ENCODE results near the gene ARRDC2. TPM values are rescaled to one million over a fixed set of nuclear protein-coding genes. Genes with fewer than 3 reads are reported as not detected.
A peak's percentile ranks its signal among the peaks of the same experiment; 100 is the strongest.

ARRDC2 gene
- total RNA-seq, 1 experiment from 2014 or later: 15.5 TPM

- intact Hi-C loops (cut with micrococcal nuclease; ENCODE audit: unreplicated experiment): loop anchor here (1.0 to 5.0 kb wide), 3 partner anchors 50 to 125 kb away; partner anchors contain the start of gene SLC5A5
- H2AFZ ChIP-seq: peak overlapping the region; percentile 32; the same call in 1 of the 2 replicates
- ChIA-PET CTCF (interaction anchor here (0.6 to 1.8 kb wide), 5 partner anchors 11 to 137 kb away, joined by 3 to 6 read pairs (median 4); partner anchors contain the start of genes ARRDC2 and RPL18A), POLR2A (ENCODE audit: unreplicated experiment) (interaction anchor here (1.0 kb wide), 1 partner anchor 137 kb away, joined by 9 read pairs; the partner anchor contains the start of gene RPL18A)
- peaks cover 31% of the 10 kb centered on the region for H3K4me1 ChIP-seq (replicated peaks; ENCODE audit: insufficient read depth)
- peak overlapping the region; percentile 89 for H3K4me2 ChIP-seq
- H3K4me3 ChIP-seq: peak overlapping the region; percentile 76
- TF ChIP-seq CTCF (conservative IDR thresholded peaks at IDR 0.05) (peak; percentile 98), EZH2 (IDR thresholded peaks at IDR 0.05; ENCODE audit: low read depth) (no peak)
- no TSS peak for BruUV-seq (replicated peaks)
- peaks cover 19% of the 10 kb centered on the region for H3K79me2 ChIP-seq (ENCODE audit: low read depth)
- no peaks in the 10 kb centered on the region for H3K9me2 ChIP-seq (ENCODE audit: insufficient read depth)
- peak; percentile 72 to 89 for DNase-seq
- no peaks in the 10 kb centered on the region for H3K27me3 ChIP-seq (ENCODE audit: insufficient read depth, low read depth)
- H3K36me3 ChIP-seq (ENCODE audit: low read depth): no peaks in the 10 kb centered on the region
- H3F3A ChIP-seq (ENCODE audit: insufficient read depth, low read depth): peaks cover 37% of the 10 kb centered on the region
- no peaks in the 10 kb centered on the region for H3K9me3 ChIP-seq (ENCODE audit: insufficient read depth, low read depth)
- peak overlapping the region; percentile 85 for H3K27ac ChIP-seq
- H4K20me1 ChIP-seq (ENCODE audit: insufficient read depth): peaks cover 4% of the 10 kb centered on the region; the same call in 1 of the 2 replicates
Observed at GRCh38 chr19:17996826-17997316, 11.1 kb upstream of the ARRDC2 start.

- ChIA-PET POLR2A (ENCODE audit: unreplicated experiment) (interaction anchor here (0.6 kb wide), 1 partner anchor 65 kb away, joined by 5 read pairs; no protein-coding TSS in a partner anchor), CTCF (interaction anchor here (0.6 to 1.3 kb wide), 6 partner anchors 38 to 424 kb away, joined by 3 to 10 read pairs (median 5); no protein-coding TSS in a partner anchor)
- H3F3A ChIP-seq (ENCODE audit: insufficient read depth, low read depth): peaks cover 36% of the 10 kb centered on the region
- H4K20me1 ChIP-seq (ENCODE audit: insufficient read depth): peaks cover 4% of the 10 kb centered on the region; the same call in 1 of the 2 replicates
- H3K27me3 ChIP-seq (ENCODE audit: insufficient read depth, low read depth): no peaks in the 10 kb centered on the region
- peak; percentile 65 to 74 for DNase-seq
- no TSS peak for BruUV-seq (replicated peaks)
- no peak for TF ChIP-seq EZH2 (IDR thresholded peaks at IDR 0.05; ENCODE audit: low read depth)
- peak; percentile 68 for TF ChIP-seq CTCF (conservative IDR thresholded peaks at IDR 0.05)
- no peaks in the 10 kb centered on the region for H3K36me3 ChIP-seq (ENCODE audit: low read depth)
- peaks cover 33% of the 10 kb centered on the region for H3K79me2 ChIP-seq (ENCODE audit: low read depth)
- peaks cover 38% of the 10 kb centered on the region for H3K4me1 ChIP-seq (replicated peaks; ENCODE audit: insufficient read depth)
- peak overlapping the region; percentile 76 for H3K4me3 ChIP-seq
- peak overlapping the region; percentile 85 for H3K27ac ChIP-seq
- peak overlapping the region; percentile 89 for H3K4me2 ChIP-seq
- intact Hi-C loops (cut with micrococcal nuclease; ENCODE audit: unreplicated experiment): loop anchor here (2.0 to 5.0 kb wide), 3 partner anchors 51 to 139 kb away; partner anchors contain the start of genes RPL18A and SLC5A5
- no peaks in the 10 kb centered on the region for H3K9me2 ChIP-seq (ENCODE audit: insufficient read depth)
- no peaks in the 10 kb centered on the region for H3K9me3 ChIP-seq (ENCODE audit: insufficient read depth, low read depth)
- H2AFZ ChIP-seq: peak overlapping the region; percentile 74
Observed at GRCh38 chr19:17997969-17998826, 9.8 kb upstream of the ARRDC2 start.

- peak overlapping the region; percentile 85 for H3K27ac ChIP-seq
- peaks cover 36% of the 10 kb centered on the region for H3F3A ChIP-seq (ENCODE audit: insufficient read depth, low read depth)
- DNase-seq: no peak
- H3K4me2 ChIP-seq: peak overlapping the region; percentile 89
- peaks cover 38% of the 10 kb centered on the region for H3K4me1 ChIP-seq (replicated peaks; ENCODE audit: insufficient read depth)
- peaks cover 35% of the 10 kb centered on the region for H3K79me2 ChIP-seq (ENCODE audit: low read depth)
- TSS peak; percentile 16 for BruUV-seq (replicated peaks)
- H3K9me3 ChIP-seq (ENCODE audit: insufficient read depth, low read depth): no peaks in the 10 kb centered on the region
- intact Hi-C loops (cut with micrococcal nuclease; ENCODE audit: unreplicated experiment): loop anchor here (2.0 to 5.0 kb wide), 2 partner anchors 126 to 140 kb away; partner anchors contain the start of genes RPL18A and SLC5A5
- H3K36me3 ChIP-seq (ENCODE audit: low read depth): no peaks in the 10 kb centered on the region
- H4K20me1 ChIP-seq (ENCODE audit: insufficient read depth): peaks cover 4% of the 10 kb centered on the region; the same call in 1 of the 2 replicates
- H3K4me3 ChIP-seq: peak overlapping the region; percentile 76; the same call in 1 of the 2 replicates
- H3K9me2 ChIP-seq (ENCODE audit: insufficient read depth): no peaks in the 10 kb centered on the region
- peak overlapping the region; percentile 74; the same call in 1 of the 2 replicates for H2AFZ ChIP-seq
- no peaks in the 10 kb centered on the region for H3K27me3 ChIP-seq (ENCODE audit: insufficient read depth, low read depth)
- ChIA-PET POLR2A (ENCODE audit: unreplicated experiment) (no interaction called here), CTCF (interaction anchor here (0.6 to 1.3 kb wide), 5 partner anchors 39 to 425 kb away, joined by 3 to 10 read pairs (median 4); no protein-coding TSS in a partner anchor)
- TF ChIP-seq CTCF (conservative IDR thresholded peaks at IDR 0.05) (no peak), EZH2 (IDR thresholded peaks at IDR 0.05; ENCODE audit: low read depth) (no peak)
Observed at GRCh38 chr19:17998827-17999150, 9.2 kb upstream of the ARRDC2 start.

All from PC-9 (cell line).